ENCODE results near the gene PLA1A.
A peak's percentile ranks its signal among the peaks of the same experiment; 100 is the strongest.
"Not testable (repeated sequence)": the region's sequence is repeated elsewhere in the genome, so short reads cannot be mapped to it uniquely, and the experiment has no call there.

PLA1A gene

GRCh38 chr3:119669906-119670570, 72.4 kb downstream of the PLA1A start:
- no peak for DNase-seq

- DNase-seq, result no peak
Measured at GRCh38 chr3:119672776-119673175, 75.1 kb downstream of the PLA1A start.

- DNase-seq, result no peak
Measured at GRCh38 chr3:119673875-119674274, 76.2 kb downstream of the PLA1A start.

GRCh38 chr3:119675188-119675874, 77.6 kb downstream of the PLA1A start:
- DNase-seq, result no peak

- no peak for DNase-seq
Measured at GRCh38 chr3:119676020-119676419, 78.3 kb downstream of the PLA1A start.

- DNase-seq, result peak; percentile 98
Measured at GRCh38 chr3:119676771-119677640, 79.3 kb downstream of the PLA1A start, which contains the start of gene COX17. Gene COX17, minus strand, starts transcription at chr3:119677406. Its CDS starts 96 bp downstream, at chr3:119677310.

GRCh38 chr3:119677641-119677934, 79.9 kb downstream of the PLA1A start:
- DNase-seq, result no peak

GRCh38 chr3:119678209-119678608, 80.5 kb downstream of the PLA1A start:
- DNase-seq, result not testable (repeated sequence)
